SH-SY5Y (cell line): ENCODE data around the gene CHID1.

Experiments used
- GATA2 ChIP-seq: IDR thresholded peaks from 2 replicates; pipeline ENCODE4 v1.6.1; 2011; ENCODE audit warnings: mild to moderate bottlenecking, low read depth, low read length
- GATA3 ChIP-seq: IDR thresholded peaks from 2 replicates; pipeline ENCODE4 v1.6.1; 2011; ENCODE audit warnings: low read depth, mild to moderate bottlenecking, low read length, moderate library complexity

DNA sequence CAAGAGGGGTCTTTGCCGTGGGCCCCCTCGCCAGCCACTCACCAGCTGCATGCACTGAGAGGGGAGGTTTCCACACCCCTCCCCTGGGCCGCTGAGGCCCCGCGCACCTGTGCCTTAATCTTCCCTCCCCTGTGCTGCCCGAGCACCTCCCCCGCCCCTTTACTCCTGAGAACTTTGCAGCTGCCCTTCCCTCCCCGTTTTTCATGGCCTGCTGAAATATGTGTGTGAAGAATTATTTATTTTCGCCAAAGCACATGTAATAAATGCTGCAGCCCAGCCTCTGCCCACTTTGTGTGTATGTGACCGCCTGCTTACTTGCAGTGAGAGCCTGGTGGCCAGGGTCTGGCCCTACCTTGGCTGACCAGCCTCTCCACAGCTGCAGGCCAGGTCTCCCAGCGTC, 85.7 kb downstream of the CHID1 start:
- TF ChIP-seq GATA2 (no peak), GATA3 (no peak)
